HEK293T (cell line): ENCODE measurements around the gene PEMT.

Source experiments
- BHLHE40 ChIP-seq: fragments of 450-650 bp; IDR thresholded peaks from 2 replicates; pipeline ENCODE4 v1.6.1; 2016; ENCODE audit warnings: mild to moderate bottlenecking, moderate library complexity, borderline replicate concordance
- NFRKB ChIP-seq: fragments of 450-650 bp; IDR thresholded peaks from 2 replicates; pipeline ENCODE4 v1.6.1; 2016; ENCODE audit warnings: mild to moderate bottlenecking, moderate library complexity

DNA sequence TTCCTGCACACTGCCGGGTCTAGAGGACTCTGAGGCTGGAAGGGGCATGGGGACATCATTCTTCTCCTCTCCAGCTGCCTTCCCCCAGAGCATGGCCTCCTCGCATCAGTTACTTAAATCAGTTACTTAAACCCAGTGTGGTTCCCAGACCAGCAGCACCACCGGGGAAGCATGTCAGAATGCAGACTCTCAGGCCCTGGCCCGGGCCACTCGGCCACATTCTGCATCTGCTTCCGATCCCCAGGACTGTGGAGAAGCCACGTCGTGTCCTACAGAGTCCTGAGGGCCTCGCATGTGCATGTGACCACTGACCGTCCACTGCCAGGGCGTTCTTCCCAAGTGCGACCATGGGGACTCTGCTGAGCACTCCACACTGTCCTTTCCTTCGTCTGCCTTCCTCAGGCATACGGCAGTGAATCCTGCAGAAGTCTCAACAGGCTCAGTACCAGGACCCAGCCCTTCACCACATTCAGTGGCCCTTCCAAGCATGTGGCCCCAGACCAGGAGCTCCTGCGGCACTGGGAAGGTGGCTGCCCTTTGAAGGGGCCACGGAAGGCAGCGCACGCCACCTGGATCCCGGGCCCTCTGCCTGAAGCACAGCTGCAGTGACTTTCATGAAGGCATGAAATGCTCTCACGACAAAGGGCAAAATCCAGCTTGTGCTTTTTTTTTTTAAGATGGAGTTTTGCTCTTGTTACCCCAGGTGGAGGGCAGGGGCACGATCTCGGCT, 48.4 kb downstream of the PEMT start:
- TF ChIP-seq BHLHE40 (no peak), NFRKB (no peak)
